ENCODE measurements around the gene HPS1.

HPS1 gene

DNA sequence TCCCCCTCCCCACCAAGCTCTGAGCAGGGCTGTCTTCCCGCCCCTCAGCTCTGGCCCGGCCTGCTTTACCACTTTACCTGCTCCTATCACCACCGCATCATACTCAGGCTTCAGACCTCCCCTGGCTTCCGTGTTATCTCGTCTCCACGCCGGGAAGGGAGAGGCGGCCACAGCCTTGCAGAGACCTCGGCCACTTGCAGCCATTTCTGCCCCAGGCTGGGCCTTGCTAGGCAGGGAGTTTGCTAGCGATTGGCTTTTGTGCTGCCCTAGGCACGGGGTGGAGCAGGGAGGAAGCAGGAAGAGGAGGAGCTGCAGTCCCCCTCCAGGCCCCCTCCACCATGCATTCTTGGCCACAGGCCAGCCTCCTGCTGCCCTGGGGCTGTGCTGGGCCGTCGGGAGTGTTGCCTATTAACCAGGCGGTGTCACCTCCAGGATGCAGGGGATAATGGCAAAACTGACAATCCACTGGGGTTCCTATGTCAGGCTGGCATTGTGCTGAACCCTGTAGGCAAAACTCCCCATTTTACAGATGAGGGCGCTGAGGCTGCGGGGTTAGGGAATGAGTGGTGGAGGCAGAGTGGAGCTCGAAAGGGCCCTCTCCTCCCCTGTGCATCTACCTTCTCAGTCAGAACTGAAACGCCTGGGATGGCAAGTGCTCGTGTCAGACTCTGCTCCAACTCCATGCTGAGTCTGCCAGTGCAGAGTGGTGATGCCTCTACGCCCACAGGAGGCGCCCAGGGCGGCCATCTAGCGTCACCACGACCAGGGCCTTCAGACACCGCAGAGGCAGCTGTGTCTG lies 31.6 kb downstream of the HPS1 start, which contains the start of gene PYROXD2 (continued):
- TF ChIP-seq, protein P1, sequence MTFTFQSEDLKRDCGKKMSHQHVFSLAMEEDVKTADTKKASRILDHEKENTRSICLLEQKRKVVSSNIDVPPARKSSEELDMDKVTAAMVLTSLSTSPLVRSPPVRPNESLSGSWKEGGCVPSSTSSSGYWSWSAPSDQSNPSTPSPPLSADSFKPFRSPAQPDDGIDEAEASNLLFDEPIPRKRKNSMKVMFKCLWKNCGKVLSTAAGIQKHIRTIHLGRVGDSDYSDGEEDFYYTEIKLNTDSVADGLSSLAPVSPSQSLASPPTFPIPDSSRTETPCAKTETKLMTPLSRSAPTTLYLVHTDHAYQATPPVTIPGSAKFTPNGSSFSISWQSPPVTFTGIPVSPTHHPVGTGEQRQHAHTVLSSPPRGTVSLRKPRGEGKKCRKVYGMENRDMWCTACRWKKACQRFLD (tag by site-specific recombination; IDR thresholded peaks at IDR 0.05) = no peak
- TF ChIP-seq GLI4 (tag by site-specific recombination; IDR thresholded peaks at IDR 0.05) (no peak), EGR2 (tag by site-specific recombination; IDR thresholded peaks at IDR 0.05; ENCODE audit: low read depth) (no peak), ZNF157 (tag by site-specific recombination; IDR thresholded peaks at IDR 0.05) (no peak), TCF7L2 (IDR thresholded peaks at IDR 0.05; ENCODE audit: borderline replicate concordance, low read depth, low read length) (no peak), OVOL3 (tag by site-specific recombination; IDR thresholded peaks at IDR 0.05) (no peak), ZNF785 (tag by site-specific recombination; IDR thresholded peaks at IDR 0.05) (no peak), ZNF16 (tag by site-specific recombination; IDR thresholded peaks at IDR 0.05; ENCODE audit: low read depth) (no peak), MEIS1 (CRISPR knock-in tag; IDR thresholded peaks at IDR 0.05; ENCODE audit: borderline replicate concordance) (no peak), ZSCAN16 (tag by site-specific recombination; IDR thresholded peaks at IDR 0.05) (no peak), HOXD13 (CRISPR knock-in tag; IDR thresholded peaks at IDR 0.05; ENCODE audit: borderline replicate concordance) (no peak), KLF16 (tag by site-specific recombination; IDR thresholded peaks at IDR 0.05) (no peak), ZNF202 (tag by site-specific recombination; IDR thresholded peaks at IDR 0.05; ENCODE audit: borderline replicate concordance) (no peak), ELK4 (IDR thresholded peaks at IDR 0.05; ENCODE audit: borderline replicate concordance, low read depth, low read length) (no peak), ZNF341 (tag by site-specific recombination; IDR thresholded peaks at IDR 0.05; ENCODE audit: low read depth) (0 out of 2 replicates have a peak, but pooled peaks have one; percentile 9), ZBTB17 (tag by site-specific recombination; IDR thresholded peaks at IDR 0.05) (peak; percentile 32; the same call in 1 of the 2 replicates), KLF7 (tag by site-specific recombination; IDR thresholded peaks at IDR 0.05; ENCODE audit: borderline replicate concordance) (no peak), ZNF639 (tag by site-specific recombination; IDR thresholded peaks at IDR 0.05) (no peak)
- TF ChIP-seq, protein P2, sequence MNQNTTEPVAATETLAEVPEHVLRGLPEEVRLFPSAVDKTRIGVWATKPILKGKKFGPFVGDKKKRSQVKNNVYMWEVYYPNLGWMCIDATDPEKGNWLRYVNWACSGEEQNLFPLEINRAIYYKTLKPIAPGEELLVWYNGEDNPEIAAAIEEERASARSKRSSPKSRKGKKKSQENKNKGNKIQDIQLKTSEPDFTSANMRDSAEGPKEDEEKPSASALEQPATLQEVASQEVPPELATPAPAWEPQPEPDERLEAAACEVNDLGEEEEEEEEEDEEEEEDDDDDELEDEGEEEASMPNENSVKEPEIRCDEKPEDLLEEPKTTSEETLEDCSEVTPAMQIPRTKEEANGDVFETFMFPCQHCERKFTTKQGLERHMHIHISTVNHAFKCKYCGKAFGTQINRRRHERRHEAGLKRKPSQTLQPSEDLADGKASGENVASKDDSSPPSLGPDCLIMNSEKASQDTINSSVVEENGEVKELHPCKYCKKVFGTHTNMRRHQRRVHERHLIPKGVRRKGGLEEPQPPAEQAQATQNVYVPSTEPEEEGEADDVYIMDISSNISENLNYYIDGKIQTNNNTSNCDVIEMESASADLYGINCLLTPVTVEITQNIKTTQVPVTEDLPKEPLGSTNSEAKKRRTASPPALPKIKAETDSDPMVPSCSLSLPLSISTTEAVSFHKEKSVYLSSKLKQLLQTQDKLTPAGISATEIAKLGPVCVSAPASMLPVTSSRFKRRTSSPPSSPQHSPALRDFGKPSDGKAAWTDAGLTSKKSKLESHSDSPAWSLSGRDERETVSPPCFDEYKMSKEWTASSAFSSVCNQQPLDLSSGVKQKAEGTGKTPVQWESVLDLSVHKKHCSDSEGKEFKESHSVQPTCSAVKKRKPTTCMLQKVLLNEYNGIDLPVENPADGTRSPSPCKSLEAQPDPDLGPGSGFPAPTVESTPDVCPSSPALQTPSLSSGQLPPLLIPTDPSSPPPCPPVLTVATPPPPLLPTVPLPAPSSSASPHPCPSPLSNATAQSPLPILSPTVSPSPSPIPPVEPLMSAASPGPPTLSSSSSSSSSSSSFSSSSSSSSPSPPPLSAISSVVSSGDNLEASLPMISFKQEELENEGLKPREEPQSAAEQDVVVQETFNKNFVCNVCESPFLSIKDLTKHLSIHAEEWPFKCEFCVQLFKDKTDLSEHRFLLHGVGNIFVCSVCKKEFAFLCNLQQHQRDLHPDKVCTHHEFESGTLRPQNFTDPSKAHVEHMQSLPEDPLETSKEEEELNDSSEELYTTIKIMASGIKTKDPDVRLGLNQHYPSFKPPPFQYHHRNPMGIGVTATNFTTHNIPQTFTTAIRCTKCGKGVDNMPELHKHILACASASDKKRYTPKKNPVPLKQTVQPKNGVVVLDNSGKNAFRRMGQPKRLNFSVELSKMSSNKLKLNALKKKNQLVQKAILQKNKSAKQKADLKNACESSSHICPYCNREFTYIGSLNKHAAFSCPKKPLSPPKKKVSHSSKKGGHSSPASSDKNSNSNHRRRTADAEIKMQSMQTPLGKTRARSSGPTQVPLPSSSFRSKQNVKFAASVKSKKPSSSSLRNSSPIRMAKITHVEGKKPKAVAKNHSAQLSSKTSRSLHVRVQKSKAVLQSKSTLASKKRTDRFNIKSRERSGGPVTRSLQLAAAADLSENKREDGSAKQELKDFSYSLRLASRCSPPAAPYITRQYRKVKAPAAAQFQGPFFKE (tag by site-specific recombination; IDR thresholded peaks at IDR 0.05; ENCODE audit: borderline replicate concordance) = no peak
- TF ChIP-seq, protein P3, sequence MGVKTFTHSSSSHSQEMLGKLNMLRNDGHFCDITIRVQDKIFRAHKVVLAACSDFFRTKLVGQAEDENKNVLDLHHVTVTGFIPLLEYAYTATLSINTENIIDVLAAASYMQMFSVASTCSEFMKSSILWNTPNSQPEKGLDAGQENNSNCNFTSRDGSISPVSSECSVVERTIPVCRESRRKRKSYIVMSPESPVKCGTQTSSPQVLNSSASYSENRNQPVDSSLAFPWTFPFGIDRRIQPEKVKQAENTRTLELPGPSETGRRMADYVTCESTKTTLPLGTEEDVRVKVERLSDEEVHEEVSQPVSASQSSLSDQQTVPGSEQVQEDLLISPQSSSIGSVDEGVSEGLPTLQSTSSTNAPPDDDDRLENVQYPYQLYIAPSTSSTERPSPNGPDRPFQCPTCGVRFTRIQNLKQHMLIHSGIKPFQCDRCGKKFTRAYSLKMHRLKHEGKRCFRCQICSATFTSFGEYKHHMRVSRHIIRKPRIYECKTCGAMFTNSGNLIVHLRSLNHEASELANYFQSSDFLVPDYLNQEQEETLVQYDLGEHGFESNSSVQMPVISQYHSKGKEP (tag by site-specific recombination; IDR thresholded peaks at IDR 0.05) = peak; percentile 65; the same call in 1 of the 2 replicates
- TF ChIP-seq, protein P4, sequence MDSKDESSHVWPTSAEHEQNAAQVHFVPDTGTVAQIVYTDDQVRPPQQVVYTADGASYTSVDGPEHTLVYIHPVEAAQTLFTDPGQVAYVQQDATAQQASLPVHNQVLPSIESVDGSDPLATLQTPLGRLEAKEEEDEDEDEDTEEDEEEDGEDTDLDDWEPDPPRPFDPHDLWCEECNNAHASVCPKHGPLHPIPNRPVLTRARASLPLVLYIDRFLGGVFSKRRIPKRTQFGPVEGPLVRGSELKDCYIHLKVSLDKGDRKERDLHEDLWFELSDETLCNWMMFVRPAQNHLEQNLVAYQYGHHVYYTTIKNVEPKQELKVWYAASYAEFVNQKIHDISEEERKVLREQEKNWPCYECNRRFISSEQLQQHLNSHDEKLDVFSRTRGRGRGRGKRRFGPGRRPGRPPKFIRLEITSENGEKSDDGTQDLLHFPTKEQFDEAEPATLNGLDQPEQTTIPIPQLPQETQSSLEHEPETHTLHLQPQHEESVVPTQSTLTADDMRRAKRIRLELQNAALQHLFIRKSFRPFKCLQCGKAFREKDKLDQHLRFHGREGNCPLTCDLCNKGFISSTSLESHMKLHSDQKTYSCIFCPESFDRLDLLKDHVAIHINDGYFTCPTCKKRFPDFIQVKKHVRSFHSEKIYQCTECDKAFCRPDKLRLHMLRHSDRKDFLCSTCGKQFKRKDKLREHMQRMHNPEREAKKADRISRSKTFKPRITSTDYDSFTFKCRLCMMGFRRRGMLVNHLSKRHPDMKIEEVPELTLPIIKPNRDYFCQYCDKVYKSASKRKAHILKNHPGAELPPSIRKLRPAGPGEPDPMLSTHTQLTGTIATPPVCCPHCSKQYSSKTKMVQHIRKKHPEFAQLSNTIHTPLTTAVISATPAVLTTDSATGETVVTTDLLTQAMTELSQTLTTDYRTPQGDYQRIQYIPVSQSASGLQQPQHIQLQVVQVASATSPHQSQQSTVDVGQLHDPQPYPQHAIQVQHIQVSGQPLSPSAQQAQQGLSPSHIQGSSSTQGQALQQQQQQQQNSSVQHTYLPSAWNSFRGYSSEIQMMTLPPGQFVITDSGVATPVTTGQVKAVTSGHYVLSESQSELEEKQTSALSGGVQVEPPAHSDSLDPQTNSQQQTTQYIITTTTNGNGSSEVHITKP (tag by site-specific recombination; IDR thresholded peaks at IDR 0.05) = peak; percentile 61
- TF ChIP-seq, protein P5, sequence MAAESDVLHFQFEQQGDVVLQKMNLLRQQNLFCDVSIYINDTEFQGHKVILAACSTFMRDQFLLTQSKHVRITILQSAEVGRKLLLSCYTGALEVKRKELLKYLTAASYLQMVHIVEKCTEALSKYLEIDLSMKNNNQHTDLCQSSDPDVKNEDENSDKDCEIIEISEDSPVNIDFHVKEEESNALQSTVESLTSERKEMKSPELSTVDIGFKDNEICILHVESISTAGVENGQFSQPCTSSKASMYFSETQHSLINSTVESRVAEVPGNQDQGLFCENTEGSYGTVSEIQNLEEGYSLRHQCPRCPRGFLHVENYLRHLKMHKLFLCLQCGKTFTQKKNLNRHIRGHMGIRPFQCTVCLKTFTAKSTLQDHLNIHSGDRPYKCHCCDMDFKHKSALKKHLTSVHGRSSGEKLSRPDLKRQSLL (tag by site-specific recombination; IDR thresholded peaks at IDR 0.05) = no peak

Data from HEK293 (cell line).